HTERT RPE-1 (cell line): Measurements from ENCODE around the gene NFE2L2.
"Not testable (repeated sequence)": the region's sequence is repeated elsewhere in the genome, so short reads cannot be mapped to it uniquely, and the experiment has no call there.

Experiments
- in situ Hi-C: fragments of 300-500 bp; cut with MboI; formaldehyde crosslinking; loops from 4 replicates; pipeline ENCODE4 v1.14.3; 2020; ENCODE audit warnings: low sequenced_read_pairs

NFE2L2 gene

DNA sequence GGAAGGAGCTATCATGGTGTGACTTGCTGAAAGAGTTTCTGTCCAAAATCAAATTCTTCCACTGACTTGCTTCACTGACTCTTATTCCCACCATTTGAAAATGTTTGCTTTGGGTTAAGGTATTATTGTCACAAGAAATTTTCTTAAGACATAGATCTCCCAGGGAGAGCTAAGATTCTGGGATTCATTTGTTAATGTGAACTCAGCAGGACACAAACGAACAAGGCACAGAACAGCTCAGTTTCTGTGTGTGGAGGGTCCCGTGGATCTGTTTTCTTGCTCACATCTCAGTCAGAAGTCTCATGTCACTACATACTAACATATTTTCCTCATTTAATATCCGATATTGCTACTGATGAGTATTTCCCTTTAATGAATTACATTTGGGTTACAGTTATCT lies 60.1 kb downstream of the NFE2L2 start:
- in situ Hi-C loops: no loop called here

GRCh38 chr2:177201919-177202346 lies 62.6 kb downstream of the NFE2L2 start:
- in situ Hi-C loops: no loop called here

DNA sequence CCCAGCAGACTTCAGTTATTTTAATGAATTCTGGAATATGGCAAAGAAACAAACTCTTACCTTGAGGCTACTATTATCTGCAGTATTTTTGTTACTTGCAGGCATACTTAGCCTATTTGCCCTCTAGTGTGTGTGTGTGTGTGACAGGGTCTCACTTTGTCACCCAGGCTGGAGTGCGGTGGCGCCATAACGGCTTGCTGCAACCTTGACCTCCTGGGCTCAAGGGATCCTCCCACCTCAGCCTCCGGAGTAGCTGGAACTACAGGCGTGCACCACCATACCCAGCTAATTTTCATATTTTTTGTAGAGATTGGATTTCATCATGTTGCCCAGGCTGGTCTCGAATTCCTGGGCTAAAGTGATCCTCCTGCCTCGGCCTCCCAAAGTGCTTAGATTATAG lies 64.1 kb downstream of the NFE2L2 start:
- in situ Hi-C loops: not testable (repeated sequence)

DNA sequence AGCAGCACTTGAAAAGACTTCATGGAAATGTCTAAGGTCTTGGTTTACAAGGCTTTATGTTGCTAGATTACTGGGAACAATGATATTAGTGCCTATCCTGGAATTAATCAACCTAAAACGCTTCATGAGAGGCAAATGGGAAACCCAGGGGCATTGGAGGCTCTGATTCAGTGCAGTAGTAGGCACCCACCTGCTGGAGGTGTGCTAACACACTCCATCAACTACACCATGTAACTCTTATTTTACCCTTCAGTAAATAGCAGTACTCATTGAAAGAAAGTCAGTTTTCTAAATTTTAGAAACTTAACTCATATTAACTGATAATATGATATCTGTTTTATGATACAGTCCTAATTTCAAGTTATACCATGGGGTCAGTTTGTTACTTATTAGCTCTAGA lies 69.3 kb downstream of the NFE2L2 start:
- in situ Hi-C loops: no loop called here

GRCh38 chr2:177193240-177193639 lies 71.3 kb downstream of the NFE2L2 start:
- in situ Hi-C loops: no loop called here

GRCh38 chr2:177192788-177193187 lies 71.7 kb downstream of the NFE2L2 start:
- in situ Hi-C loops: no loop called here

- in situ Hi-C loops: no loop called here
These were observed 73.6 kb downstream of the NFE2L2 start for GRCh38 chr2:177190941-177191340.

DNA sequence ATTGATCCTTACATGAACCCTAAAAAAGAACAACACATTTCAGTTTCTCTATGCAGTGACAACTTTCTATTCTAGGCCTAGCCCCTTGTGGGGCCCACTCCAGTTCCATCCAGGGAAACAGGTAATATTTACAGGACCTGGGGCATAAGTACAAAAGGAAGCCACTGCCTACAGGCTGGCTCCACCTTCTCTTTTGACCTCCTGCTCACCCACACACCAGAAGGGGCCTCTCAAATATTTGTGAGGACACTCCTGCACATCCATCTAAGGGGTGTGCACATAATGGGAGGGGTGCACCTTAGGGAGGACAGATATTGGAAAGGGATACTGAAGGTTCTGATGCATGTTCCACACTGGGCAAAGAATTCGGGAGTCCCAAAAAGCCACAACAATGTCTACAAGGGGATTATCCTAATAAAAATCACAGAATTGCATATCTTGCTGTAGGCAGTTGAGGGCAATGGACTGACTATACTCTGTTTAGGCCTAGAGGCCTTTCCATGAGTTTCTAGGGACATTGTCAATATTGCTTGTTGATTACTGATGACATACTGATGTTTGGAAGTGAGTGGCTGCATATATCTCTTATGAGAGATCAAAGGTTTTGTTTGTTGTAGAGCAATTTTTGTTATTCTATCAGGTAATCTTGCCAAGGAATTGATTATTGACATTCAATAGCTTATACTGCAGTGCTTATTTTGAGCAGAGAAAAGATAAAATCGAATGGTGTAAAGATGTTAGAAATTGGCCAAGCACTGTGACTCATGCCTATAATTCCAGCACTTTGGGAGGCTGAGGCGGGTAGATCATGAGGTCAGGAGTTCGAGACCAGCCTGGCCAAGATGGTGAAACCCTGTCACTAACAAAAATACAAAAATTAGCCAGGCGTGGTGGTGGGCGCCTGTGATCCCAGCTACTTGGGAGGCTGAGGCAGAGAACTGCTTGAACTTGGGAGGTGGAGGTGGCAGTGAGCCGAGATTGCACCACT lies 75.8 kb downstream of the NFE2L2 start:
- in situ Hi-C loops: no loop called here

- in situ Hi-C loops: no loop called here
These were observed 76.8 kb downstream of the NFE2L2 start for GRCh38 chr2:177187631-177188312.

DNA sequence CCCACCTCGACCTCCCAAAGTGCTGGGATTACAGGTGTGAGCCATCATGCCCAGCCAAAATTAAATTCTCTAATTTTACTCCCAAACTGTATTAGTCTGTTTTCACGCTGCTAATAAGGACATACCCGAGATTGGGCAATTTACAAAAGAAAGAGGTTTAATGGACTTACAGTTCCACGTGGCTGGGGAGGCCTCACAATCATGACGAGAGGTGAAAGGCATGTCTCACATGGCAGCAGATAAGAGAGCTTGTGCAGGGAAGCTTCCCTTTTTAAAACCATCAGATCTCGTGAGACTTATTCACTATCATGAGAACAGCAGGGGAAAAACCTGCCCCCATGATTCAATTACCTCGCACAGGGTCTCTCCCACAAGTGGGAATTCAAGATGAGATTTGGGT lies 78.5 kb downstream of the NFE2L2 start:
- in situ Hi-C loops: not testable (repeated sequence)

DNA sequence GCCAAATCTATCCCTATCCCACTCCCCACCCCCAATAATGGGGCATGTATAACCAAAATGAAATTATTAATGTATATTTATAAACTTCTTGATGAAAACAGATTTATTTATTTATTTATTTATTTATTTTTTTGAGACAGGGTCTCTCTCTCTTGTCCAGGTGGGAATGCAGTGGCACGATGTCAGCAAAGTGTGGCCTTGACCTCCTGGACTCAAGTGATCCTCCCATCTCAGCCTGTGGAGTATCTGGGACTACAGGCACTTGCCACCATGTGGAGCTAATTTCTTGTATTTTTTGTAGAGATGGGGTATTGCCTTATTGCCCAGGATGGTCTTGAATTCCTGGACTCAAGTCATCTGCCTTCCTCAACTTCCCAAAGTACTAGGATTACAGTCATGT lies 79.9 kb downstream of the NFE2L2 start:
- in situ Hi-C loops: no loop called here

- in situ Hi-C loops: no loop called here
These were observed 80.7 kb downstream of the NFE2L2 start for GRCh38 chr2:177183860-177184259.
